ENCODE measurements around the gene NKIRAS2. TPM values are rescaled to one million over a fixed set of nuclear protein-coding genes. Genes with fewer than 3 reads are reported as not detected.
A peak's percentile ranks its signal among the peaks of the same experiment; 100 is the strongest.

NKIRAS2 gene
- polyA plus RNA-seq (ENCODE audit: low read depth in 6 of 6): 10 to 100 TPM; 25.0 to 42.1 (median 36.1) TPM

DNA sequence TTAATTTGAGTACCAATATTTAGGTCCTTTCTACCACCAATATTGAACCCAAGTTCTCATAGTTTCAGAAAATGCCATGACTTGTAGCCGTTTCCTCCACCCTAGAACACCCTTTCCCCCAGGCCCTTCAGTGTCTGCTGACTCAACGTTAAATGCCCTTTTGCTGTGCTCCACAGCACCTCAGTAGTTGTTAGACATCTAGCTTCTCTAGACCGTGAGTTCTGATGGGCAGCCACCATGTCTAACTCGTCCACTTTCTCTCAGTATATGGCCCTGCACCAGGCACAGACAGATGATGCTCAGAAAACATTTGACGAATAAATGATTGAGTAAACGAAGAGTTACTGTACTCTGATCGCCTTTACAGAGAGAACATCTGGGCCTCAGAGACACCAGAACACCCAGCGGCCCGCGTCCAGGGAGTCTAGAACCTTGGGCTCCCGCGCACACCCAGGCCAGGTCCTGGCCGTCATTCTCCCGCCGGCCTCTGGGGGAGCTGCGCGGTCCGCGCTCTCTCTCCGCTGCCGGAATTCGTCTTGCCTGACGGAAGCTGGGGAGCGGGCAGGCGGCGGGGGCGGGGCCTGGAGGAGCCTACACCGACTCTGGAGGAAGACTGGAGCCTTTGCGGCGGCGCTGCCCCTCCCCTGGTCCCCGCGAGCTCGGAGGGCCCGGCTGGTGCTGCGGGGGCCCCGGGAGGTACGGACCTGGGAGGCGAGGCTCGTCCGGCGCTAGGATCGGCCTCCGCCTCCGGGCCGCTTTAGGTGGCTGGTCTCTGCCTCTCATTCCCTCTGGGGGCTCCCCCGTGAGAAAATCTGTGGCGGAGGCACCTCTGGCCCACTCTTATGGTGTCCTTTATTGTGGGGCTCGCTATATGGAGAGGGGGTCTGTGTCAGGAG lies at the start of gene NKIRAS2:
Gene NKIRAS2, plus strand, starts transcription at position 582 of the 896 bp plus-strand sequence. CDS start 1,488 bp downstream, outside the sequence.
- Mint-ChIP-seq H3K4me3 (peak within 1 kb of the TSS; percentile 91 to 100 (median 98)), H3K27me3 (no peaks in the 10 kb centered on the region), H3K4me1 (peaks cover 47 to 80% (median 70%) of the 10 kb centered on the region in 3 donors), H3K9me3 (peaks cover 0 to 1% (median 0%) of the 10 kb centered on the region in 7 donors), H3K36me3 (peaks cover 0 to 15% of the 10 kb centered on the region in 2 donors), H3K27ac (peak within 1 kb of the TSS; percentile 63 to 94 (median 88))
- ATAC-seq (ENCODE audit: low read depth in 2 of 2) (peak; percentile 66), DNase-seq (peak; percentile 91)

DNA sequence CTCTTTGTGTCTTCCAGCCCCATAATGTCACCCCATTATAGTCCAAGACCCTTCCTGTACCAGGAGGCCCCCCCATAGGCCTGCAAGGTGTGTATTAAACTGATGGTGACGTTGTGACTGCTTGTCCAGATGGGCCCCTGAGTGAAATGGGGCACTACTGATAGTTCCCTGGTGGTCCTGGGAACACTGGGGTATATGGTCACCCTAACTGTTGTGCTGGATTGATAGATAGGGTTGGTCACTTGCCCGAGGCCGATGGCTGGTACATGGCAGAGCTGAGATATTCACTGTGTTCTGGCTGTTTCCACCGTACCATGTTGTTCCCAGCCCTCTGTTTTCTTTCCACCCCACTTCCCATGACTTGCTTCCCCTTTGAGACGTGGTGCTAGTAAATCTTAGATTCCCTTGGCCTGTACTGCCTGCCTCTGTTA lies 49.0 kb upstream of the NKIRAS2 start:
- peaks cover 16 to 60% (median 34%) of the 10 kb centered on the region in 3 donors for H3K4me1 Mint-ChIP-seq
- H3K9me3 Mint-ChIP-seq: no peaks in the 10 kb centered on the region
- H3K36me3 Mint-ChIP-seq: no peaks in the 10 kb centered on the region
- DNase-seq (no peak), ATAC-seq (ENCODE audit: low read depth in 2 of 2) (no peak)
- no peaks in the 10 kb centered on the region for H3K27me3 Mint-ChIP-seq
- H3K27ac Mint-ChIP-seq: peak overlapping the region in 2 of 6 donors; percentile 50 to 51
- peak overlapping the region in 1 of 8 donors; percentile 74 for H3K4me3 Mint-ChIP-seq

DNA sequence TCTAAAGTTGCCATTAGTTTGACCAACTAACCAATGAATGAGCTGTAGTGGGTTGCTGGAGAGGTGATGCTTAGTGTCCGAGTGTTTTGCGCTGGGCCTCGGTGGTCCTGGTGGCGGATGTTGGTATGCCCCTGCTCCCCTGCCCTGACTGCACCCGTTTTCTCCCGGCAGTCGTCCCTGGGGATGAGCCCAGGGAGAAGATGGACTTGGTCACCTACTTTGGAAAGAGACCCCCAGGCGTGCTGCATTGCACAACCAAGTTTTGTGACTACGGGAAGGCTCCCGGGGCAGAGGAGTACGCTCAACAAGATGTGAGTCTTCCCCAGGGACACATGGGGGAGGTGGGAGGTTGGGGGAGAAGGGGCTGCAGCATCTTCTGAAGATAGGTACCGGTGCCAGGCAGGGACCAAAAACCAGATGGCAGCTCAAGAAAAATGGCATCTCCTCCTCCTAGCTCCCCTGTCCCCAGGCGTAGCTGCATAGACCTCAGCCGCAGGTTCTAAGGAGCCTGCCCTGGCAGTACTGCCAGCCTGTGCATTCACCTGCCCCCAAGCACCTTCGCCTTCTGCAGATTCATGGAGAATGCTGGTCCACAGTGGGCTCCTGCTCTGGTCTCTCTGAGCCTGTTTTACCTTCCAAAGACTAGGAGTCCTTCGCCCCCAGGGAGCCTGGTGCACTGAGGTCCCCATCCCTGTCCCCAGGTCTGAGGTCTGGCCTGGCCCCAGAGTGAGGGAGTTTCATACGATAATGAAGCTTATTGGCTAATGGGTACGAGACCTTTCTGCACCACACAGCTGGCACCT lies 48.0 kb upstream of the NKIRAS2 start:
- Mint-ChIP-seq H3K9me3 (no peaks in the 10 kb centered on the region), H3K27me3 (no peaks in the 10 kb centered on the region), H3K4me3 (peak overlapping the region in 1 of 8 donors; percentile 4), H3K4me1 (peaks cover 21 to 66% (median 32%) of the 10 kb centered on the region in 3 donors), H3K36me3 (no peaks in the 10 kb centered on the region), H3K27ac (peak overlapping the region in 2 of 6 donors; percentile 41 to 78)
- ATAC-seq (ENCODE audit: low read depth in 2 of 2): no peak
- DNase-seq: no peak

DNA sequence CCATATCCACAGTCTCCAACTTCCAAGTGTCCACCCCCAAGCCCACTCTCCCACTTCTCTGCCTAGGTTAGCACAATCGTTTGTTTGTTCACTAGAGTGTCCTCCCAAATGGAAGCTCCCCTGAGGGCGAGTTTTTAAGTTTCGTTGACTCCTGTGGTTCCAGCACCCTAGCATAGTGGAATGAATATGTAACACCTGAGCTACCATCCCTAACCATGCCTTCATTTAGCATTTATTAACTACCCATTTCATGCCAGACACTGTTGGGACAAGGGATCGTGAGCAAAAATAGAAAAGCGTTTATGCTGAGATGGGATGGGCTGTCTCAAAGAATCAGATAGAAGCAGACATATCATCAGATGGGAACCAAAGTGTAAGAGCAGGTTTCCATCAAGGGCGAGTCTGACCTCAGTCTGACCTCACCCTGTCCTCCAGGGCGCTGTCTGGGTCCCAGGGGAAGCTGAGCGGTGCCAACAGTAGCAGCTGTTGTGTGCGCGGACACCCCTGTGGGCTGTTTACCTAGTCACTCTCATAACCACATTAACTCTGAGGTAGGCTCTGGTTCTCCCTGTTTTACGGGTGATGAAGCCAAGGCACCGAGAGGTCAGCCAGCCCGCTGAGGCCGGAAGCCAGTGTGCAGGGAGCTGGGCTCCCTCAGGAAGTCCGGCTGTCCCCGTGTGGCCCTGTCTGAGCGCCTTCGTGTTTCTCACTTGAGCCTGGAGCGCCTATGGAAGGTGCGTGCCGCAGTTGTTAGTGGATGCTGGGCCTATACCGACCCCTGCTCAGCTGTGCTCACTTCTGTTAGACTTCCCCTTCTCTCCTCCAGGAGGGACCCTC lies 47.1 kb upstream of the NKIRAS2 start:
- peaks cover 21 to 59% (median 27%) of the 10 kb centered on the region in 3 donors for H3K4me1 Mint-ChIP-seq
- H3K4me3 Mint-ChIP-seq: peak overlapping the region in 1 of 8 donors; percentile 4
- DNase-seq (no peak), ATAC-seq (ENCODE audit: low read depth in 2 of 2) (peak; percentile 66 to 88)
- H3K36me3 Mint-ChIP-seq: no peaks in the 10 kb centered on the region
- H3K27me3 Mint-ChIP-seq: no peaks in the 10 kb centered on the region
- peak overlapping the region; percentile 26 to 78 (median 49) for H3K27ac Mint-ChIP-seq
- no peaks in the 10 kb centered on the region for H3K9me3 Mint-ChIP-seq

DNA sequence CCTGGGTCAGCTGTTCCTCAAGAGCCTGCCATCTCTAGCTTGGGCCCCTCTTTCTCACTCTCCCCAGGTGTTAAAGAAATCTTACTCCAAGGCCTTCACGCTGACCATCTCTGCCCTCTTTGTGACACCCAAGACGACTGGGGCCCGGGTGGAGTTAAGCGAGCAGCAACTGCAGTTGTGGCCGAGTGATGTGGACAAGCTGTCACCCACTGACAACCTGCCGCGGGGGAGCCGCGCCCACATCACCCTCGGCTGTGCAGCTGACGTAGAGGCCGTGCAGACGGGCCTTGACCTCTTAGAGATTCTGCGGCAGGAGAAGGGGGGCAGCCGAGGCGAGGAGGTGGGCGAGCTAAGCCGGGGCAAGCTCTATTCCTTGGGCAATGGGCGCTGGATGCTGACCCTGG lies 46.5 kb upstream of the NKIRAS2 start:
- DNase-seq (no peak), ATAC-seq (ENCODE audit: low read depth in 2 of 2) (no peak)
- Mint-ChIP-seq H3K36me3 (no peaks in the 10 kb centered on the region), H3K27ac (peak overlapping the region in 4 of 6 donors; percentile 49 to 78 (median 60)), H3K4me3 (no peak overlapping the region), H3K4me1 (peaks cover 17 to 55% (median 21%) of the 10 kb centered on the region in 3 donors), H3K27me3 (no peaks in the 10 kb centered on the region), H3K9me3 (no peaks in the 10 kb centered on the region)

DNA sequence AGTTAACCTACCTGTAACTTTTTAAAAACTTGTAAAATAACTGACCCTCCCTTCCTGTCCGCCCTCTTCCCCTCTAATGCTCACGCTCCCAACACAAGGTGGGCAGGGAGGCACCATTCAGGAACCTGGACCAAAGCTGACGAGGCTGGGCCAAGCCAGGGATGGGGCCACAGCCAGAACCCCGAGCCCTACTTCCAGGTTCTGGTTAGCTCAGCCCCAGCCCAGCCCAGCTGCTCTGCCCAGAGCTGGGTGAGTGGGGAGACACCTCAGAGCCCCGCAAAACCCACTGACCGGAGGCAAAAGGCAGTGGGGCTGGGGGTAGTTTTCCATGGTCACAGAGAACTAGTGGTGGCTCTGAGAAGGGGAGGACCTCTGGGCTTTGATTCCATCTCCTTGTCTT lies 45.9 kb upstream of the NKIRAS2 start:
- ATAC-seq (ENCODE audit: low read depth in 2 of 2) (no peak), DNase-seq (no peak)
- H3K27ac Mint-ChIP-seq: peak overlapping the region in 3 of 6 donors; percentile 37 to 76 (median 67)
- no peaks in the 10 kb centered on the region for H3K9me3 Mint-ChIP-seq
- no peak overlapping the region for H3K4me3 Mint-ChIP-seq
- no peaks in the 10 kb centered on the region for H3K27me3 Mint-ChIP-seq
- H3K36me3 Mint-ChIP-seq: no peaks in the 10 kb centered on the region
- peaks cover 17 to 51% (median 21%) of the 10 kb centered on the region in 3 donors for H3K4me1 Mint-ChIP-seq

DNA sequence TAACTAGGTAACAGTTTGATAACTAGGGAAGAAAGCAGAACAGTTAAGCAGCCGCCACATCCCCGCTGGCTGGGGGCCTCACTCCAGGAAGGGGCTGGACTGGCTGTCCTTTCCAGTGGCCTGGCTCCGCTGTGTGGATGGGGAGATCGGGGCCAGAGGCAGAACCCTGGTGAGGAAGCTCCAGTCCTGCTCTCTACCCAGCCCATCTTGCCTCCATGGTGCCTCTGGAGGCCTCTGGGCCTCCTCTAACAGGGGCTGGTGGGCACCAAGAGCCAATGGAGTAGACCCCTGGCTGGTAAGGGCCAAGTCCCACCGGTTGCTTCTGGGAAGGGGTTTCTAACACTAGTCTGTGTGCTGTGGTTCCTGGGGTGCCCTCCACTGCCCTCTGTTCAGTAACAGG lies 45.2 kb upstream of the NKIRAS2 start:
- DNase-seq (no peak), ATAC-seq (ENCODE audit: low read depth in 2 of 2) (no peak)
- Mint-ChIP-seq H3K4me1 (peaks cover 17 to 44% (median 21%) of the 10 kb centered on the region in 3 donors), H3K36me3 (no peaks in the 10 kb centered on the region), H3K27me3 (no peaks in the 10 kb centered on the region), H3K27ac (peak overlapping the region in 2 of 6 donors; percentile 37 to 67), H3K4me3 (no peak overlapping the region), H3K9me3 (no peaks in the 10 kb centered on the region)

DNA sequence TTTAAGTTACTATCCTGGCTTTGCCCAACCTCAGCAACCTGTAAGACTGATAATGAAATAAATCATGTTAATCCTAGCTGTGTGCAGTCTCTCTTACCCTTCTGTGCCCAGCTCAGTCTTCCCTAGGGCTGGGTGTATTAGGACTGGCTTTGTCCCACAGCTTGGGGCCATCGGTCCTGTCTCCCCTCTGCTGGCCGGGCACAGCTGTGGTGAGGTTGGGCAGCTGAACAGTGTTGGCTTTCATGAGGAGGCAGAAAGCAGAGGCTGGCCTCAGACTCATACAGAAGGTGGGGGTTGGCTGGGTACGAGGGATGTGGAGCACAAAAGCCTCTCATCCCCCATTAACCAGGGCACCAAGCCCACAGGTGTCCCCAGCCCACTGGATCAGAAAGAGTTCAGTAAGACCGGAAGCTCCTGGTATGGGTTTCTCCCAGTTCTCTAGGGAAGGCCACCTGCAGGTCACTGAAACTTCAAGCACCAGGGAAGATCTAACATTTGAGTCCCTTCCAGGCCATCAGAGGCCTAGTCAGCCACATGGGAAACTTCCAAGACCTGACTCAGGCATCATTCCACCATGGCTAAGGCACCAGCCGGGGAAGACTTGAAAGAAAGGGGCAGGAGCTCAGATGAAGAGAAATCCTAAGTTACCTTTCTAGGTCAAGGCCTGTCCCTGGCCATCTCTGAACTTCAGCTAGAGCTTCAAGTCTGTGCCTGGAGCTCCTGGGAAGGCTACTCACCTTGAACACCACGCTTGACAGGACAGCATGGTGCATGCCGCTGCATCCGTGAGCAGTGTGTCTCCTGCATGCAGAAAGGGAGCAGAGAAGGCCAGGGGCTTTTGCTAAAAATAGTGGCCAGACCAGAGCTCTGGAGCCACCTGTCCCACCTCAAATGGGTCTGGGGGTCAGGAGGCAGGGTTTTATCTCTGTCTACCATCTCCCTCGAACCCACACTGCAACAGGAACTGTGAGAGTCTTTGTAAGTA lies 44.5 kb upstream of the NKIRAS2 start:
- Mint-ChIP-seq H3K27ac (peak overlapping the region in 2 of 6 donors; percentile 67 to 81), H3K4me3 (no peak overlapping the region), H3K9me3 (no peaks in the 10 kb centered on the region)

DNA sequence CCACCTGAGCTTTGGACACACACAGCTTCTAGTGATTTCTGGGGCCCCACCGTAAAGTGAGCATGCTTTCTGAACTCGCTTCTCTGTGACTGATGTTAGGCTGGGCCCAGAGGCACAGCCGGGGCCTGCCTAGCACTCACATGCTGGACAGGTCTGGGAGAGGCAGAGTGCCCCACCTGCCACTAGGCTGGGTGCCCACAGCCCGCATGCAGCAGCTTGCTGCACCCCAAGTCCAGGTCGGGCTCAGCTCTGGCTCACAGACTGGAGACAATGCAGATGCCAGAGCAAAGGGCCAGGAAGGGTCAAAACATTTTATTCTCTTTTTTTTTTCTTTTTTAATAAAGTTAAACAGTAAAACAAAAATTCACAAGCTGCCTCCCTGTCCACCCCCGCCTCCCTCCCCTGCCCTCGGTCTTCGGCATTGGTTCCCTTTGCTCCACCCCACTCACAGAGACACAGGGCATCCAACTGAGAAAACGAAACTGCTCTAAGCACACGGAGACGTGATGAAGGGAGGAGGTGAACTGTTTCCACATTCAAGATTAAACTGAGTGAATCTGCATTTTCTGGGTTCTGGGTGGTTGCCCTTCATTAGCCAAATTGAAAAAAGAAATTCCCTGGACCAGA lies 43.6 kb upstream of the NKIRAS2 start:
- ATAC-seq (ENCODE audit: low read depth in 2 of 2) (peak in 1 of 2 donors; percentile 38), DNase-seq (no peak)
- Mint-ChIP-seq H3K27me3 (no peaks in the 10 kb centered on the region), H3K4me1 (peaks cover 13 to 32% (median 15%) of the 10 kb centered on the region in 3 donors), H3K27ac (peak overlapping the region in 1 of 6 donors; percentile 33), H3K36me3 (peaks cover 0 to under 1% of the 10 kb centered on the region in 2 donors), H3K4me3 (no peak overlapping the region), H3K9me3 (no peaks in the 10 kb centered on the region)

More for the DNA sequence above, 44.5 kb upstream of the NKIRAS2 start:
- ATAC-seq (ENCODE audit: low read depth in 2 of 2) (no peak), DNase-seq (no peak)
- peaks cover 17 to 40% (median 21%) of the 10 kb centered on the region in 3 donors for H3K4me1 Mint-ChIP-seq
- H3K27me3 Mint-ChIP-seq: no peaks in the 10 kb centered on the region
- H3K36me3 Mint-ChIP-seq: no peaks in the 10 kb centered on the region

DNA sequence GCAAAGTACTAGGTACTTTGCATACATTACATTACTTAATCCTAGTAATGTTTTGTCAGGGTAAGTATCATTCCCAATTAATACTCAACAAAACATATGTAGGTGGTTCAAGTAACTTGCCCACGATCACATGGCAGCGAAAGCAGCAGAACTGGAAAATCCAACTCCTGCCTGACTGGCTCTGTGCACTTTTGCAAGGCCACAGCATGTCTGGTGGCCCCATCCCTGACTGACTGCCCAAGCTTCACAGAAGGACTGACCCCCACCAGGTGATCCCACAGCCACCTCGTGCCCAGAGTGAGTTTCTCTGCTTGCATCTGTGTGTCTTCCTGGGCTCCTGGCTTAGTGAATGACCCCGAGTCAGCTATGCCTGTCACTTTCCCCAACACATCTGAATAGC lies 41.9 kb upstream of the NKIRAS2 start:
- Mint-ChIP-seq H3K27ac (peak overlapping the region in 1 of 6 donors; percentile 52), H3K4me1 (peaks cover 5 to 19% (median 5%) of the 10 kb centered on the region in 3 donors), H3K4me3 (peak overlapping the region in 1 of 8 donors; percentile 40), H3K27me3 (no peaks in the 10 kb centered on the region), H3K9me3 (no peaks in the 10 kb centered on the region), H3K36me3 (peaks cover 10 to 11% of the 10 kb centered on the region in 2 donors)
- ATAC-seq (ENCODE audit: low read depth in 2 of 2) (no peak), DNase-seq (no peak)

DNA sequence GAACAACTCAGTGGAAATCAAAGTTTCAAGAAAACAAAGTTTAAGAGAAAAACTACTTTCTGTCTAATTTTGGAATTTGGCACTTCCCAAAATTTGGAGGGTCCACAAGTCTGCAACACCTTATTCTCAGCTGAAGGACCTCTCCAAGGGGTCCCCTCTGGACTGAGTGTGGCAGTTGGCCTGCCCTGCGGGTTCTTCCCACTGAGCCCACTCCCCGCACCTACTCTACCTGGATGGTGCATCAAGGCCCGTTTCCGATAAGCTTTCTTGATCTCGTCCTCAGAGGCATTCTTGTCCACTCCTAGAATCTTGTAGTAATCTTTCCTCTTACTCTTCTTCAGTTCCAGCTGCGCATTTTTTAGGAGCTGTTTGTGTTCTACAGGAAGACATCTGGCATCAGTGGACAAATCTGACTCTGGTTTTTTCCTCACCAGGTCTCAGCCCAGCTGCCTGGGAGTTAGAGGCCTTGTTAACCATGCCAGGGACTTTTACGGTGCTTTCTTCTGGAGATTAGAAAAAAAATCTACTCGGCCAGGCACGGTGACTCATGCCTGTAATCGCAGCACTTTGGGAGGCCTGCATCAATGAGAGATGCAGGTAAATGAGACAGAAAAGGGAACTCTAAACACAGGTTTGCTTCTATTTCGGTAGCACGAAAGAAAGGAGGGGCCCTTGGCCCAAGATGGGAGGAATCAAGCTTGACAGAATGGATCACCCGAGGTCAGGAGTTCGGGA lies 37.7 kb upstream of the NKIRAS2 start:
- H3K36me3 Mint-ChIP-seq: peaks cover 15 to 19% of the 10 kb centered on the region in 2 donors
- H3K4me1 Mint-ChIP-seq: peaks cover 0 to 7% (median 2%) of the 10 kb centered on the region in 3 donors
- no peak for ATAC-seq (ENCODE audit: low read depth in 2 of 2)
- peak overlapping the region in 1 of 8 donors; percentile 52 for H3K4me3 Mint-ChIP-seq
- no peak for DNase-seq
- H3K27me3 Mint-ChIP-seq: no peaks in the 10 kb centered on the region
- H3K9me3 Mint-ChIP-seq: no peaks in the 10 kb centered on the region
- peak overlapping the region in 5 of 6 donors; percentile 24 to 78 (median 72) for H3K27ac Mint-ChIP-seq
